HepG2 (cell line): ENCODE results near the gene ADCY6. TPM values are rescaled to one million over a fixed set of nuclear protein-coding genes. Genes with fewer than 3 reads are reported as not detected.

Source experiments
- ATF7 ChIP-seq, 2 experiments: fragments of 450-650 bp in 1 of 2; sonication (generic) in 1 of 2; formaldehyde crosslinking in 1 of 2; IDR thresholded peaks; 2 replicates each; pipeline versions ENCODE4 v1.4.0 to v1.6.1; 2016 to 2020; ENCODE audit warnings: antibody characterized with exemption in 1 of 2, mild to moderate bottlenecking in 1 of 2, missing genetic modification reagents in 1 of 2
- BORCS8-MEF2B ChIP-seq: sonication (generic); formaldehyde crosslinking; IDR thresholded peaks from 2 replicates; pipeline ENCODE4 v1.8.0; 2022; ENCODE audit warnings: mild to moderate bottlenecking, missing genetic modification reagents
- CCAR2 ChIP-seq: fragments of 200-400 bp; formaldehyde crosslinking; optimal IDR thresholded peaks from 2 replicates; pipeline ENCODE3; 2018; ENCODE audit warnings: low read depth, mild to moderate bottlenecking, low read length, moderate library complexity
- CSRNP2 ChIP-seq: sonication (generic); formaldehyde crosslinking; conservative IDR thresholded peaks from 2 replicates; pipeline ENCODE4 v1.8.0; 2022; ENCODE audit warnings: low read depth, missing genetic modification reagents
- ELF3 ChIP-seq: IDR thresholded peaks from 2 replicates; pipeline ENCODE4 v1.6.1; 2016; ENCODE audit warnings: missing genetic modification reagents, missing compliant biosample characterization
- FOXJ3 ChIP-seq: sonication (generic); formaldehyde crosslinking; IDR thresholded peaks from 2 replicates; pipeline ENCODE4 v1.4.0; 2020; ENCODE audit warnings: missing genetic modification reagents, mild to moderate bottlenecking, borderline replicate concordance
- GLMP ChIP-seq: sonication (generic); formaldehyde crosslinking; IDR thresholded peaks from 2 replicates; pipeline ENCODE4 v1.9.0; 2021; ENCODE audit warnings: missing genetic modification reagents, mild to moderate bottlenecking, borderline replicate concordance
- KDM4B ChIP-seq: sonication (generic); formaldehyde crosslinking; IDR thresholded peaks from 2 replicates; pipeline ENCODE4 v1.4.0; 2020; ENCODE audit warnings: missing genetic modification reagents
- MAFF ChIP-seq: IDR thresholded peaks from 2 replicates; pipeline ENCODE4 v1.6.1; 2011; ENCODE audit warnings: low read depth, low read length, improper control_type of control experiment
- PCBP2 ChIP-seq: fragments of 200-400 bp; formaldehyde crosslinking; optimal IDR thresholded peaks from 2 replicates; pipeline ENCODE3; 2018; ENCODE audit warnings: low read length, low read depth; ENCODE audit not compliant: poor library complexity, severe bottlenecking
- SMAD3 ChIP-seq: sonication (generic); formaldehyde crosslinking; IDR thresholded peaks from 2 replicates; pipeline ENCODE4 v1.4.0; 2020; ENCODE audit warnings: missing genetic modification reagents
- SP4 ChIP-seq: sonication (generic); formaldehyde crosslinking; IDR thresholded peaks from 2 replicates; pipeline ENCODE4 v1.8.1; 2023; ENCODE audit warnings: mild to moderate bottlenecking, missing genetic modification reagents
- TBX2 ChIP-seq: sonication (generic); formaldehyde crosslinking; IDR thresholded peaks from 2 replicates; pipeline ENCODE4 v1.5.0; 2020; ENCODE audit warnings: missing genetic modification reagents, mild to moderate bottlenecking, borderline replicate concordance
- TEF ChIP-seq: sonication (generic); formaldehyde crosslinking; IDR thresholded peaks from 2 replicates; pipeline ENCODE4 v1.5.0; 2020; ENCODE audit warnings: missing genetic modification reagents
- TGIF2 ChIP-seq: IDR thresholded peaks from 2 replicates; pipeline ENCODE4 v1.6.1; 2016; ENCODE audit warnings: control low read depth, missing compliant biosample characterization
- ZBTB49 ChIP-seq: sonication (generic); formaldehyde crosslinking; IDR thresholded peaks from 2 replicates; pipeline ENCODE4 v1.4.0; 2020; ENCODE audit warnings: missing genetic modification reagents, borderline replicate concordance
- ZC3H4 ChIP-seq: sonication (generic); formaldehyde crosslinking; IDR thresholded peaks from 2 replicates; pipeline ENCODE4 v1.4.0; 2020; ENCODE audit warnings: missing genetic modification reagents, borderline replicate concordance
- ZEB1 ChIP-seq: IDR thresholded peaks from 2 replicates; pipeline ENCODE4 v1.6.1; 2012; ENCODE audit warnings: mild to moderate bottlenecking, low read depth, inconsistent platforms; ENCODE audit not compliant: insufficient replicate concordance
- ZFP36 ChIP-seq: fragments of 150-350 bp; IDR thresholded peaks from 2 replicates; pipeline ENCODE4 v1.6.1; 2018; ENCODE audit warnings: borderline replicate concordance, low read length, low read depth; ENCODE audit not compliant: partially characterized antibody
- ZNF260 ChIP-seq: sonication (generic); formaldehyde crosslinking; IDR thresholded peaks from 2 replicates; pipeline ENCODE4 v1.4.0; 2020; ENCODE audit warnings: missing genetic modification reagents, low read depth, mild to moderate bottlenecking, borderline replicate concordance
- ZNF496 ChIP-seq: sonication (generic); formaldehyde crosslinking; IDR thresholded peaks from 2 replicates; pipeline ENCODE4 v1.8.1; 2023; ENCODE audit warnings: mild to moderate bottlenecking, moderate library complexity, missing genetic modification reagents; ENCODE audit not compliant: insufficient replicate concordance
- ZNF547 ChIP-seq: sonication (generic); formaldehyde crosslinking; IDR thresholded peaks from 2 replicates; pipeline ENCODE4 v1.5.1; 2020; ENCODE audit warnings: mild to moderate bottlenecking, missing genetic modification reagents
- ZNF740 ChIP-seq: sonication (generic); formaldehyde crosslinking; IDR thresholded peaks from 2 replicates; pipeline ENCODE4 v1.4.0; 2020; ENCODE audit warnings: missing genetic modification reagents
- polyA plus RNA-seq, 8 experiments: library from polyadenylated mRNA; depleted of rRNA in 3 of 8; stranded (reverse) in 7 of 8; unstranded in 1 of 8; fragments of >200 nt; fragmentation: Illumina TruSeq in 4 of 8; extraction: Trizol in 4 of 8; gene quantifications; 2 replicates each; pipeline versions ENCODE4 v1.2.1 to v1.2.3, GENCODE V29; 2011 to 2016; ENCODE audit warnings: low read depth in 4 of 8, missing spikeins in 1 of 8, mixed read lengths in 1 of 8; ENCODE audit not compliant: insufficient read depth in 1 of 8
- total RNA-seq, 5 experiments: library from RNA; depleted of rRNA; stranded (reverse); fragments of >200 nt; fragmentation: Illumina TruSeq; extraction: Trizol; gene quantifications; 2 replicates each; pipeline ENCODE4 v1.2.3, GENCODE V29; 2016; ENCODE audit warnings: low read depth in 1 of 5

ADCY6 gene
- total and polyA plus RNA-seq, 2 of the 13 experiments (the other 11 are each of a cell fraction or from before 2014, with no cell fraction given), result 10.6 to 11.8 TPM

GRCh38 chr12:48814262-48815125 is 25.6 kb upstream of the ADCY6 start (continued):
- peak; percentile 46; the same call in 1 of the 2 replicates for TF ChIP-seq ELF3 (CRISPR knock-in tag)
- no peak for TF ChIP-seq ZEB1
- no peak for TF ChIP-seq ZNF547 (CRISPR knock-in tag)
- TF ChIP-seq TBX2 (CRISPR knock-in tag), result peak; percentile 48
- TF ChIP-seq BORCS8-MEF2B (CRISPR knock-in tag), result no peak; the same call in 1 of the 2 replicates
- TF ChIP-seq CSRNP2 (CRISPR knock-in tag), result no peak
- no peak for TF ChIP-seq TGIF2 (CRISPR knock-in tag)
- TF ChIP-seq MAFF, result no peak
- TF ChIP-seq ATF7 (IDR thresholded peaks at IDR 0.05), result no peak
- no peak for TF ChIP-seq ATF7 (CRISPR knock-in tag; IDR thresholded peaks at IDR 0.05)
- TF ChIP-seq SMAD3 (CRISPR knock-in tag), result no peak
- no peak for TF ChIP-seq FOXJ3 (CRISPR knock-in tag)
- TF ChIP-seq ZNF260 (CRISPR knock-in tag), result no peak
- no peak for TF ChIP-seq CCAR2
- peak; percentile 81; the same call in 1 of the 2 replicates for TF ChIP-seq ZNF740 (CRISPR knock-in tag)
- TF ChIP-seq ZFP36, result no peak
- no peak for TF ChIP-seq KDM4B
- no peak for TF ChIP-seq ZNF496 (CRISPR knock-in tag)
- TF ChIP-seq TEF (CRISPR knock-in tag), result no peak
- no peak for TF ChIP-seq ZBTB49
- no peak for TF ChIP-seq PCBP2
- TF ChIP-seq SP4, result 0 out of 2 replicates have a peak, but pooled peaks have one; percentile 40
- no peak for TF ChIP-seq GLMP (CRISPR knock-in tag)
- TF ChIP-seq ZC3H4, result no peak
